CD4-positive, CD25-positive, alpha-beta regulatory T cell (primary cell): ENCODE measurements around the gene COL4A1. TPM values are rescaled to one million over a fixed set of nuclear protein-coding genes. Genes with fewer than 3 reads are reported as not detected.

Experiments
- ATAC-seq, 2 donors: fragments of 150-1000 bp; cut with Tn5 transposase; one replicate each; pipeline ENCODE4 v1.10.0; 2021; ENCODE audit warnings: low read depth in 2 of 2, moderate number of reproducible peaks in 2 of 2, moderate library complexity in 1 of 2
- DNase-seq, 3 donors: peaks; one replicate each; pipeline versions ENCODE4 v3.0.0 to v3.0.0-alpha.2; 2012 to 2022; ENCODE audit warnings: mixed read lengths in 1 of 3
- H3K27ac ChIP-seq: one replicate; pipeline ENCODE4 v1.7.0; 2013; ENCODE audit warnings: mild to moderate bottlenecking, low read length; ENCODE audit not compliant: insufficient read depth, poor library complexity, severe bottlenecking
- H3K27me3 ChIP-seq: one replicate; pipeline ENCODE4 v1.7.0; 2013; ENCODE audit warnings: low read length; ENCODE audit not compliant: control insufficient read depth, insufficient read depth
- H3K36me3 ChIP-seq: one replicate; pipeline ENCODE4 v1.7.0; 2013; ENCODE audit warnings: mild to moderate bottlenecking, low read length, moderate library complexity; ENCODE audit not compliant: control insufficient read depth, insufficient read depth
- H3K4me1 ChIP-seq: 2 replicates; pipeline ENCODE4 v1.7.0; 2013; ENCODE audit warnings: mild to moderate bottlenecking, low read length; ENCODE audit not compliant: insufficient read depth, control insufficient read depth, poor library complexity, severe bottlenecking
- H3K4me3 ChIP-seq: one replicate; pipeline ENCODE4 v1.7.0; 2013; ENCODE audit warnings: low read depth, mild to moderate bottlenecking, low read length, moderate library complexity
- H3K9me3 ChIP-seq, 2 experiments: 1 replicate in 1 of 2; 2 replicates in 1 of 2; pipeline ENCODE4 v1.7.0; 2013; ENCODE audit warnings: low read length in 2 of 2, mild to moderate bottlenecking in 1 of 2, moderate library complexity in 1 of 2; ENCODE audit not compliant: control insufficient read depth in 2 of 2
- H3K27ac Mint-ChIP-seq, 3 donors: one replicate each; pipeline ENCODE4 v1.8.0; 2020 to 2022; ENCODE audit warnings: mild to moderate bottlenecking in 3 of 3, mixed read lengths in 3 of 3, moderate library complexity in 2 of 3
- H3K27me3 Mint-ChIP-seq: one replicate; pipeline ENCODE4 v1.8.0; 2022; ENCODE audit warnings: mild to moderate bottlenecking, mixed read lengths
- H3K36me3 Mint-ChIP-seq: one replicate; pipeline ENCODE4 v1.8.0; 2020; ENCODE audit warnings: mixed read lengths
- H3K4me1 Mint-ChIP-seq, 4 donors: one replicate each; pipeline ENCODE4 v1.8.0; 2020 to 2022; ENCODE audit warnings: mixed read lengths in 4 of 4, mild to moderate bottlenecking in 1 of 4
- H3K4me3 Mint-ChIP-seq, 4 donors: one replicate each; pipeline ENCODE4 v1.8.0; 2020 to 2022; ENCODE audit warnings: mild to moderate bottlenecking in 4 of 4, mixed read lengths in 4 of 4, moderate library complexity in 3 of 4
- H3K9me3 Mint-ChIP-seq, 7 donors: one replicate each; pipeline ENCODE4 v1.8.0; 2020 to 2022; ENCODE audit warnings: mixed read lengths in 7 of 7, mild to moderate bottlenecking in 3 of 7, moderate library complexity in 2 of 7
- polyA plus RNA-seq, 4 donors: library from polyadenylated mRNA; unstranded; fragments of 300-500 nt; fragmentation: Illumina TruSeq; gene quantifications; one replicate each; pipeline ENCODE4 v1.2.3, GENCODE V29; 2021
- total RNA-seq: library from RNA; stranded (reverse); gene quantifications from one replicate; pipeline ENCODE4 v1.2.3, GENCODE V29; 2022

Gene COL4A1
- total and polyA plus RNA-seq, 5 donors from 2014 or later = not detected

DNA sequence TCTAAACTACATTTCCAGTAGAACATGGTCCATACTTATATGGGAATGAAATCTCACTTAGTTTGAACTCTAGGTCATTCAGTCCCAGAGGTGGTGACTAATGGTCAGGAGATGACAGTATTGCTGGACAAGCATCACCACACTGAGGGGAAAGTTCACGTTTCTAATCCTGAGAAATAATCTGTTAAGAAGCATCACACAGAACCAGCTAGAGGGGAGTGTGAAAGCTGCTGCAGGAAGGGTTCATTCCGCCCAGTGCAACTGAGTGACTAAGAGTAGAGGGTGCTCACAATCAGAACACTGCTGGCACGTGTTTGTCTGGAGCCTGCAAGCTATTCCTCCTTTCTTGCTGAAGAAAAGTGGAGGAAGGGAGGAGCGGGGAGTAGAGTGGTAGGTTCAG, 2.7 kb downstream of the COL4A1 start:
- DNase-seq (no peak), ATAC-seq (no peak)
- Histone ChIP-seq H3K4me1 (no peaks in the 10 kb centered on the region), H3K27ac (no peak overlapping the region), H3K36me3 (no peaks in the 10 kb centered on the region), H3K27me3 (peaks cover 8% of the 10 kb centered on the region), H3K4me3 (no peak overlapping the region), H3K9me3 (no peaks in the 10 kb centered on the region)
- H3K27ac Mint-ChIP-seq = no peak overlapping the region
- no peaks in the 10 kb centered on the region for H3K36me3 Mint-ChIP-seq
- peaks cover 54% of the 10 kb centered on the region for H3K27me3 Mint-ChIP-seq
- H3K9me3 Mint-ChIP-seq = peaks cover 0 to 3% (median 0%) of the 10 kb centered on the region in 7 donors
- H3K4me1 Mint-ChIP-seq = peaks cover 0 to 7% (median 2%) of the 10 kb centered on the region in 4 donors
- no peak overlapping the region for H3K4me3 Mint-ChIP-seq

- Mint-ChIP-seq H3K4me3 (no peak overlapping the region), H3K27me3 (peaks cover 47% of the 10 kb centered on the region), H3K27ac (no peak overlapping the region), H3K9me3 (peaks cover 0 to 3% (median 0%) of the 10 kb centered on the region in 7 donors), H3K36me3 (no peaks in the 10 kb centered on the region), H3K4me1 (peaks cover 0 to 7% (median 2%) of the 10 kb centered on the region in 4 donors)
- peaks cover 8% of the 10 kb centered on the region for H3K27me3 ChIP-seq
- H3K4me1 ChIP-seq = no peaks in the 10 kb centered on the region
- H3K4me3 ChIP-seq = no peak overlapping the region
- DNase-seq (no peak), ATAC-seq (no peak)
- H3K36me3 ChIP-seq = no peaks in the 10 kb centered on the region
- no peaks in the 10 kb centered on the region for H3K9me3 ChIP-seq
- H3K27ac ChIP-seq = no peak overlapping the region
These were observed 3.3 kb downstream of the COL4A1 start for GRCh38 chr13:110303644-110304043.

DNA sequence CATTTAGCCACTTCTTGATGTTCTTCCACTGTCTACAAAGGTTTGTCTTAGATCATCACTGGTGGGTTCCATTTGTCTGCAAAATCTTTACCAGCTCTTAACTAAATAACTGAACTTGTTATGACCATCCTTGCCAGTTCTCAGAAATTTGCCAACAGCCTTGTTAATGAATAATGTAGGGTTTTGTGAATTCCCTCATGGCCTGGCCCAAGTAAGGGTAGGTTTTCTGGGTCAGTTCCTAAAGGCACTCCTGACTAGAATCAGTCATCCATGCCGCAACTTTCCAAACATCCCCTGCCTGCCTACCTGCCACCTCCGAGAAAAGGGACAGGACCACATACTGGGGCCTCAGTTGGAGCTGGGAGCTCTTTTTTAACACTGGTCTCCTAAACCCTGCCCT, 4.0 kb downstream of the COL4A1 start:
- Mint-ChIP-seq H3K27me3 (peaks cover 46% of the 10 kb centered on the region), H3K4me3 (no peak overlapping the region), H3K27ac (no peak overlapping the region), H3K4me1 (peaks cover 0 to 3% (median 1%) of the 10 kb centered on the region in 4 donors), H3K9me3 (peaks cover 0 to 1% (median 0%) of the 10 kb centered on the region in 7 donors), H3K36me3 (no peaks in the 10 kb centered on the region)
- H3K27me3 ChIP-seq = peaks cover 13% of the 10 kb centered on the region
- H3K27ac ChIP-seq = no peak overlapping the region
- no peaks in the 10 kb centered on the region for H3K36me3 ChIP-seq
- no peaks in the 10 kb centered on the region for H3K4me1 ChIP-seq
- ATAC-seq = no peak
- H3K9me3 ChIP-seq = no peaks in the 10 kb centered on the region
- no peak for DNase-seq
- H3K4me3 ChIP-seq = no peak overlapping the region

DNA sequence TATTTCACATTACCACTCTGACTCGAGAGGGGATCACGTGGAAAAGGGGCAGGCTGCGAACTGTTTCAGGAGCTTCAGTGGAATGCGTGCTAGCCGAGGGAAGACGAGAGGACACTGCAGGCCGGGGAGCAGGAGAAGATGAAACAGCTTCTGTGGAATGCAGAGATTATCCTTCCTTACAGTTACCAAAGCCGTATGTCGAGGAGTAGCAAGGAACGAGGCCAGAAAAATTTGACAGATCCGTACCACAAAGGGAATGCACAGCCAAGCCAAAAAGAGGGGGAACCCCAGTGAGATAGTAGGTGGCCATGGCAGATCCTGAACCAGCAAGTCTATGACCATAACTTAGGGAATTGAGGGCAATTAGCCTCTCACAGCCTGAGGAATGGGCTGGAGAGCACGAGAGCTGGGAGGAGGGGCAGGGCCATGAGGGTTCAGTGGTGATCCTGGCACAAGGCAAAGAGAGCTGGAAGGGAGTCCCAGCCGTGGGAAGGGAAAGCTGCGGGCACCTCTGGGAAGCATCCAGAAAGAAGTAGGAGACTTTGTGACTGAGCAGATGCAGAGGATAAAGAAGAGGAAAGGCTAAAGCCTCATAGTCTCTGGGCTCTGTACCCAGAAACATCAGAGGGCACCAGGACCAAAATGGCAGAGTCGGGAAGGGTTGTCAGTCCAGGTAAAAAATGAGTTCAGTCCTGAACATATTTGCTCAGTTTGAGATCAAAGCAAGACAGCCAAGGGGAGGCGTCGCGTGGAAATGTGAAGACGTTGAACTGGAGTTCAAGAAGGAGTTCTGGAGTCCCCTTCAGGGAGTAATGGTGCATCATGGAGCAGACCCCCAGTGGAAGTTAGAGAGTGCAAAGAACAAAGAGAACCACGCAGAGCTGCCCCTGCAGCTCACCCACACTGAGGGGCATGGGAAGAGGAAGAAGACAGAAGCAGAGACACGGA, 5.1 kb downstream of the COL4A1 start:
- H3K27ac ChIP-seq = no peak overlapping the region
- Mint-ChIP-seq H3K9me3 (no peaks in the 10 kb centered on the region), H3K36me3 (no peaks in the 10 kb centered on the region), H3K4me1 (peaks cover 0 to 3% (median 1%) of the 10 kb centered on the region in 4 donors), H3K27me3 (peaks cover 47% of the 10 kb centered on the region), H3K4me3 (peak overlapping the region in 1 of 4 donors; percentile 64), H3K27ac (no peak overlapping the region)
- ATAC-seq = no peak
- H3K27me3 ChIP-seq = peaks cover 18% of the 10 kb centered on the region
- H3K36me3 ChIP-seq = no peaks in the 10 kb centered on the region
- no peaks in the 10 kb centered on the region for H3K4me1 ChIP-seq
- H3K9me3 ChIP-seq = no peaks in the 10 kb centered on the region
- no peak for DNase-seq
- H3K4me3 ChIP-seq = no peak overlapping the region

GRCh38 chr13:110301083-110301482, 5.9 kb downstream of the COL4A1 start:
- Mint-ChIP-seq H3K4me1 (peaks cover 0 to 3% (median 1%) of the 10 kb centered on the region in 4 donors), H3K9me3 (no peaks in the 10 kb centered on the region), H3K36me3 (no peaks in the 10 kb centered on the region), H3K4me3 (no peak overlapping the region), H3K27me3 (peaks cover 47% of the 10 kb centered on the region), H3K27ac (no peak overlapping the region)
- H3K36me3 ChIP-seq = no peaks in the 10 kb centered on the region
- H3K4me1 ChIP-seq = no peaks in the 10 kb centered on the region
- no peaks in the 10 kb centered on the region for H3K9me3 ChIP-seq
- no peak for ATAC-seq
- no peak overlapping the region for H3K4me3 ChIP-seq
- H3K27me3 ChIP-seq = peaks cover 18% of the 10 kb centered on the region
- DNase-seq = no peak
- no peak overlapping the region for H3K27ac ChIP-seq

GRCh38 chr13:110300090-110300815, 6.7 kb downstream of the COL4A1 start:
- peaks cover 44% of the 10 kb centered on the region for H3K27me3 Mint-ChIP-seq

GRCh38 chr13:110299283-110299840, 7.6 kb downstream of the COL4A1 start:
- Mint-ChIP-seq H3K27me3 (peaks cover 42% of the 10 kb centered on the region), H3K27ac (no peak overlapping the region), H3K4me3 (no peak overlapping the region), H3K36me3 (no peaks in the 10 kb centered on the region), H3K9me3 (no peaks in the 10 kb centered on the region), H3K4me1 (no peaks in the 10 kb centered on the region)
- no peak overlapping the region for H3K4me3 ChIP-seq
- no peaks in the 10 kb centered on the region for H3K36me3 ChIP-seq
- ATAC-seq (no peak), DNase-seq (no peak)
- H3K27ac ChIP-seq = no peak overlapping the region
- no peaks in the 10 kb centered on the region for H3K9me3 ChIP-seq
- peaks cover 12% of the 10 kb centered on the region for H3K27me3 ChIP-seq
- no peaks in the 10 kb centered on the region for H3K4me1 ChIP-seq

More at GRCh38 chr13:110300090-110300815, 6.7 kb downstream of the COL4A1 start:
- Histone ChIP-seq H3K27ac (no peak overlapping the region), H3K27me3 (peaks cover 12% of the 10 kb centered on the region), H3K4me1 (no peaks in the 10 kb centered on the region), H3K36me3 (no peaks in the 10 kb centered on the region), H3K9me3 (no peaks in the 10 kb centered on the region), H3K4me3 (no peak overlapping the region)
- DNase-seq (no peak), ATAC-seq (no peak)
- H3K9me3 Mint-ChIP-seq = no peaks in the 10 kb centered on the region
- H3K4me1 Mint-ChIP-seq = no peaks in the 10 kb centered on the region
- H3K36me3 Mint-ChIP-seq = no peaks in the 10 kb centered on the region
- H3K4me3 Mint-ChIP-seq = no peak overlapping the region
- H3K27ac Mint-ChIP-seq = no peak overlapping the region
